Panc1 (cell line): Measurements from ENCODE around the gene KCNMB1. TPM values are rescaled to one million over a fixed set of nuclear protein-coding genes. Genes with fewer than 3 reads are reported as not detected.
A peak's percentile ranks its signal among the peaks of the same experiment; 100 is the strongest.

Experiments
- ATAC-seq: fragments of 200-7000 bp; cut with Tn5 transposase; 2 replicates; pipeline ENCODE4 v1.9.1; 2020; ENCODE audit warnings: mild to moderate bottlenecking, moderate library complexity
- BruUV-seq: library from RNA; stranded (reverse); fragments of 400-500 nt; replicated peaks from 2 replicates; lab custom pipeline; 2021; lab: Mats Ljungman, UMichigan
- CTCF ChIA-PET: fragments of 300-600 bp; sonication (Branson Sonifier 250); formaldehyde crosslinking; loops from one replicate; lab custom pipeline; 2022; ENCODE audit warnings: antibody characterized with exemption; lab: Charles Lee
- POLR2A ChIA-PET: fragments of 300-600 bp; sonication (Branson Sonifier 250); formaldehyde crosslinking; loops from one replicate; lab custom pipeline; 2022; ENCODE audit warnings: antibody characterized with exemption; lab: Charles Lee
- DNase-seq: peaks from one replicate; pipeline ENCODE4 v3.0.0-alpha.2; 2010; ENCODE audit warnings: low read depth, low spot score
- H3K27ac ChIP-seq: 2 replicates; pipeline ENCODE4 v1.5.1; 2011; ENCODE audit warnings: mild to moderate bottlenecking, low read length, inconsistent platforms
- H3K27me3 ChIP-seq: fragments of 200-500 bp; sonication (Bioruptor generic); 2 replicates; pipeline ENCODE4 v1.6.0; 2014; ENCODE audit warnings: low read length, inconsistent platforms; ENCODE audit not compliant: control insufficient read depth, insufficient read depth
- H3K36me3 ChIP-seq: fragments of 200-500 bp; sonication (Bioruptor generic); 2 replicates; pipeline ENCODE4 v1.5.1; 2014; ENCODE audit warnings: inconsistent platforms, mild to moderate bottlenecking, low read length, moderate library complexity; ENCODE audit not compliant: control insufficient read depth, insufficient read depth
- H3K4me1 ChIP-seq: 2 replicates; pipeline ENCODE4 v1.5.1; 2011; ENCODE audit warnings: inconsistent platforms, mild to moderate bottlenecking, low read length, moderate library complexity; ENCODE audit not compliant: control insufficient read depth, insufficient read depth
- H3K4me3 ChIP-seq, 2 experiments: 2 replicates each; pipeline ENCODE4 v1.5.1; 2011 to 2012; ENCODE audit warnings: low read depth in 2 of 2, low read length in 2 of 2, mild to moderate bottlenecking in 2 of 2, inconsistent platforms in 1 of 2, moderate library complexity in 1 of 2
- H3K9me3 ChIP-seq: fragments of 200-500 bp; sonication (Bioruptor generic); 2 replicates; pipeline ENCODE4 v1.5.1; 2014; ENCODE audit warnings: low read depth, mild to moderate bottlenecking, inconsistent platforms, low read length, moderate library complexity; ENCODE audit not compliant: control insufficient read depth, insufficient read depth
- POLR2AphosphoS5 ChIP-seq: IDR thresholded peaks from 2 replicates; pipeline ENCODE4 v1.6.1; 2012; ENCODE audit warnings: mild to moderate bottlenecking, low read depth, low read length, moderate library complexity
- SIN3A ChIP-seq: IDR thresholded peaks from 2 replicates; pipeline ENCODE4 v1.6.1; 2012; ENCODE audit warnings: low read depth, mild to moderate bottlenecking, low read length, moderate library complexity, borderline replicate concordance; ENCODE audit not compliant: insufficient read depth
- TCF7L2 ChIP-seq: IDR thresholded peaks from 2 replicates; pipeline ENCODE4 v1.6.1; 2011; ENCODE audit warnings: mild to moderate bottlenecking, low read depth, low read length, inconsistent platforms
- in situ Hi-C: cut with HindIII; loops from 2 replicates; pipeline ENCODE4 v1.10.0; 2016; ENCODE audit warnings: low sequenced_read_pairs, low pct_unique_long_range_greater_than_20kb
- intact Hi-C: fragments of 100-400 bp; cut with micrococcal nuclease; formaldehyde crosslinking; loops from one replicate; pipeline ENCODE4 v1.10.0; 2022; ENCODE audit not compliant: unreplicated experiment
- total RNA-seq: library from RNA; stranded (reverse); gene quantifications from one replicate; pipeline ENCODE4 v1.2.1, GENCODE V29; 2021; ENCODE audit not compliant: unreplicated experiment
- TF ChIP-seq, protein P1 (sequence below): fragments of 450-650 bp; IDR thresholded peaks from 2 replicates; pipeline ENCODE4 v1.5.1; 2017; ENCODE audit warnings: mild to moderate bottlenecking
- TF ChIP-seq, protein P2 (sequence below), 2 experiments: IDR thresholded peaks; 2 replicates each; pipeline ENCODE4 v1.6.1; 2011 to 2012; ENCODE audit warnings: low read depth in 2 of 2, control low read depth in 1 of 2, low read length in 1 of 2, mild to moderate bottlenecking in 1 of 2, moderate library complexity in 1 of 2; ENCODE audit not compliant: insufficient read depth in 1 of 2

KCNMB1 gene
- total RNA-seq, 1 experiment from 2014 or later: not detected

DNA sequence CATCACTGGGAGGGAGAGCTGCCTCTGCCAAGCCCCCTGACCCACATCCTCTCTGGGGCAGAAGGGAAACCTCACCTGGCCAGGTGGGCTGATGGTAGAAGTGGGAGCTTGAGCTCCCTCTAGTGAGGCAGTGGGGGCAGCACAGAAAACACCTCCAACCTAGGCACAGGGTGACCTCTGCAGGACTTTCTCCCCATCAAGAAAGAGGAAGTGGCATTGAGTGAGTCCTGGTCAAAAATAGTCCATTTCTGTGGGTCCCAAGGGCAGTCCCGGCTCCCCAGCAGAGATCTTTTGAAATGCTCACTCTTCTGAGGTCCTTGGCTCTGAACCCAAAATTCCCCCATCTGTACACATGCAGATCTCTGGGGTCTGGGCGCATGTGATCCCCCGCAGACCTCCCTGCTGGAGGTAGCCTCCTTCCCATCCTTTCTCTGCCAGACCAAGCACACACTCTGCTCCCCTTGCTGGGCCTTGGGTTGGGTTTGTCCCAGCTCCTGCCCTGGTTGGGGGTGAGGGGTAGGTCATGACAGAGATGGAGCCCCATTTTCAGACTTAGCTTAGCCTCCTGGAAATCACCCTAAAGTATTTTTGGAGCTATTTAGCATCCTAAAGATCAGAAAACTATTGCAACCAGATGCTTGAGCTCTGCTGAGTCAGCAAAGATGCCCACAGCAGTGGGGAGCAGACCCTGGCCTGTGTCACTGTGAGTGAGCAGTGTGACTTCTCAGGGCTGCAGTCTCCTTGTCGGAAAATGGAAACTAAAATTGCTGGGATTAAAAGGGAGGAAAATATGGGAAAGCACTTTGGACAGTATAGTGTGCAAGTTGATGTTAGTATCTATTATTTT, 50.0 kb downstream of the KCNMB1 start:
- in situ Hi-C loops (no loop called here), intact Hi-C loops (no loop called here)
- H3K4me3 ChIP-seq: no peak overlapping the region
- DNase-seq (peak; percentile 18), ATAC-seq (no peak)
- TF ChIP-seq SIN3A (no peak), TCF7L2 (no peak), POLR2AphosphoS5 (no peak)
- TF ChIP-seq, protein P1, sequence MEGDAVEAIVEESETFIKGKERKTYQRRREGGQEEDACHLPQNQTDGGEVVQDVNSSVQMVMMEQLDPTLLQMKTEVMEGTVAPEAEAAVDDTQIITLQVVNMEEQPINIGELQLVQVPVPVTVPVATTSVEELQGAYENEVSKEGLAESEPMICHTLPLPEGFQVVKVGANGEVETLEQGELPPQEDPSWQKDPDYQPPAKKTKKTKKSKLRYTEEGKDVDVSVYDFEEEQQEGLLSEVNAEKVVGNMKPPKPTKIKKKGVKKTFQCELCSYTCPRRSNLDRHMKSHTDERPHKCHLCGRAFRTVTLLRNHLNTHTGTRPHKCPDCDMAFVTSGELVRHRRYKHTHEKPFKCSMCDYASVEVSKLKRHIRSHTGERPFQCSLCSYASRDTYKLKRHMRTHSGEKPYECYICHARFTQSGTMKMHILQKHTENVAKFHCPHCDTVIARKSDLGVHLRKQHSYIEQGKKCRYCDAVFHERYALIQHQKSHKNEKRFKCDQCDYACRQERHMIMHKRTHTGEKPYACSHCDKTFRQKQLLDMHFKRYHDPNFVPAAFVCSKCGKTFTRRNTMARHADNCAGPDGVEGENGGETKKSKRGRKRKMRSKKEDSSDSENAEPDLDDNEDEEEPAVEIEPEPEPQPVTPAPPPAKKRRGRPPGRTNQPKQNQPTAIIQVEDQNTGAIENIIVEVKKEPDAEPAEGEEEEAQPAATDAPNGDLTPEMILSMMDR: peak; percentile 21; the same call in 1 of the 2 replicates
- TF ChIP-seq, protein P2, sequence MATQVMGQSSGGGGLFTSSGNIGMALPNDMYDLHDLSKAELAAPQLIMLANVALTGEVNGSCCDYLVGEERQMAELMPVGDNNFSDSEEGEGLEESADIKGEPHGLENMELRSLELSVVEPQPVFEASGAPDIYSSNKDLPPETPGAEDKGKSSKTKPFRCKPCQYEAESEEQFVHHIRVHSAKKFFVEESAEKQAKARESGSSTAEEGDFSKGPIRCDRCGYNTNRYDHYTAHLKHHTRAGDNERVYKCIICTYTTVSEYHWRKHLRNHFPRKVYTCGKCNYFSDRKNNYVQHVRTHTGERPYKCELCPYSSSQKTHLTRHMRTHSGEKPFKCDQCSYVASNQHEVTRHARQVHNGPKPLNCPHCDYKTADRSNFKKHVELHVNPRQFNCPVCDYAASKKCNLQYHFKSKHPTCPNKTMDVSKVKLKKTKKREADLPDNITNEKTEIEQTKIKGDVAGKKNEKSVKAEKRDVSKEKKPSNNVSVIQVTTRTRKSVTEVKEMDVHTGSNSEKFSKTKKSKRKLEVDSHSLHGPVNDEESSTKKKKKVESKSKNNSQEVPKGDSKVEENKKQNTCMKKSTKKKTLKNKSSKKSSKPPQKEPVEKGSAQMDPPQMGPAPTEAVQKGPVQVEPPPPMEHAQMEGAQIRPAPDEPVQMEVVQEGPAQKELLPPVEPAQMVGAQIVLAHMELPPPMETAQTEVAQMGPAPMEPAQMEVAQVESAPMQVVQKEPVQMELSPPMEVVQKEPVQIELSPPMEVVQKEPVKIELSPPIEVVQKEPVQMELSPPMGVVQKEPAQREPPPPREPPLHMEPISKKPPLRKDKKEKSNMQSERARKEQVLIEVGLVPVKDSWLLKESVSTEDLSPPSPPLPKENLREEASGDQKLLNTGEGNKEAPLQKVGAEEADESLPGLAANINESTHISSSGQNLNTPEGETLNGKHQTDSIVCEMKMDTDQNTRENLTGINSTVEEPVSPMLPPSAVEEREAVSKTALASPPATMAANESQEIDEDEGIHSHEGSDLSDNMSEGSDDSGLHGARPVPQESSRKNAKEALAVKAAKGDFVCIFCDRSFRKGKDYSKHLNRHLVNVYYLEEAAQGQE (IDR thresholded peaks at IDR 0.05; ENCODE audit: insufficient read depth in 1 of 2, low read depth in 2 of 2, low read length in 1 of 2): no peak
- no peak overlapping the region for H3K27ac ChIP-seq
- POLR2A ChIA-PET: interaction anchor here (0.7 kb wide), 1 partner anchor 1664 kb away, joined by 3 read pairs; no protein-coding TSS in a partner anchor
- H3K4me1 ChIP-seq: no peaks in the 10 kb centered on the region
- peaks cover 6% of the 10 kb centered on the region; the same call in 1 of the 2 replicates for H3K27me3 ChIP-seq
- CTCF ChIA-PET: no interaction called here
- no TSS peak for BruUV-seq
- H3K36me3 ChIP-seq: no peaks in the 10 kb centered on the region
- H3K9me3 ChIP-seq: no peaks in the 10 kb centered on the region

DNA sequence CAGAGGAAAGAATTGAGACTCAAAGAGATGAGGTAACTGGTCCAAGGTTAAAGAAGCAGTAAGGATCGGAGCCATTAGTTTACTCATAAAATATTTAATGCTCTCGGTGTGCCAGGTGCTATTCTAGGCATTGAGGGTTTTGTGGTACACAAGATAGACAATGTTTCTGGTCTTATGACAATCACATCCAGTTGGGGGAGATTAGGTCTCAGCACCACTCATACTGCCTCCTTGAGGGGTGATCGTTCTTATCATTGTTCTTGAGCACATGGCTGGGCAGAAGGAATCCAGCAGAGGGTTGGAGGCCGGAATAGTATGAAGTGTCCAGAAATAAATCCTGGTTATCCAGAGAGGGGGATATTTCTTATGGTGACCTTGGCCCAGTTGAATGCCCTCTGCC, 50.9 kb downstream of the KCNMB1 start:
- Histone ChIP-seq H3K27ac (no peak overlapping the region), H3K9me3 (no peaks in the 10 kb centered on the region), H3K27me3 (peaks cover 3% of the 10 kb centered on the region; the same call in 1 of the 2 replicates), H3K36me3 (no peaks in the 10 kb centered on the region), H3K4me3 (no peak overlapping the region), H3K4me1 (no peaks in the 10 kb centered on the region)
- intact Hi-C loops (no loop called here), in situ Hi-C loops (no loop called here)
- DNase-seq: no peak
- ChIA-PET CTCF (no interaction called here), POLR2A (no interaction called here)
- ATAC-seq: no peak
- TF ChIP-seq, protein P2 (IDR thresholded peaks at IDR 0.05; ENCODE audit: insufficient read depth in 1 of 2, low read depth in 2 of 2, low read length in 1 of 2): no peak
- TF ChIP-seq TCF7L2 (no peak), POLR2AphosphoS5 (no peak), SIN3A (no peak)
- TF ChIP-seq, protein P1: no peak
- BruUV-seq: no TSS peak
